Retinal pigment epithelial cell (primary cell): ENCODE results near the gene LHFPL6.

Source experiments
- DNase-seq: peaks from one replicate; pipeline ENCODE4 v3.0.0-alpha.2; 2010; ENCODE audit warnings: low read depth
- H3K4me3 ChIP-seq: 2 replicates; pipeline ENCODE4 v1.5.1; 2011; ENCODE audit warnings: mild to moderate bottlenecking, low read length, control low read depth, moderate library complexity
- CTCF ChIP-seq: conservative IDR thresholded peaks from 2 replicates; pipeline ENCODE4 v1.5.1; 2011; ENCODE audit warnings: low read depth, low read length, control low read depth, inconsistent platforms

LHFPL6 gene

GRCh38 chr13:39540929-39541605, 61.9 kb downstream of the LHFPL6 start:
- DNase-seq: no peak
- no peak overlapping the region for H3K4me3 ChIP-seq
- no peak for TF ChIP-seq CTCF

- TF ChIP-seq CTCF: no peak
- H3K4me3 ChIP-seq: no peak overlapping the region
- no peak for DNase-seq
Measured at GRCh38 chr13:39538816-39539790, 63.9 kb downstream of the LHFPL6 start.

GRCh38 chr13:39536906-39537305, 66.1 kb downstream of the LHFPL6 start:
- DNase-seq: no peak
- H3K4me3 ChIP-seq: no peak overlapping the region
- no peak for TF ChIP-seq CTCF

GRCh38 chr13:39536274-39536673, 66.7 kb downstream of the LHFPL6 start:
- no peak for TF ChIP-seq CTCF
- H3K4me3 ChIP-seq: no peak overlapping the region
- no peak for DNase-seq

- no peak for DNase-seq
- no peak for TF ChIP-seq CTCF
- H3K4me3 ChIP-seq: no peak overlapping the region
Measured at GRCh38 chr13:39533651-39534150, 69.3 kb downstream of the LHFPL6 start.

GRCh38 chr13:39531646-39532045, 71.3 kb downstream of the LHFPL6 start:
- DNase-seq: no peak
- H3K4me3 ChIP-seq: no peak overlapping the region
- TF ChIP-seq CTCF: no peak
